ENCODE data around the gene MRPL43. TPM values are rescaled to one million over a fixed set of nuclear protein-coding genes. Genes with fewer than 3 reads are reported as not detected.
A peak's percentile ranks its signal among the peaks of the same experiment; 100 is the strongest.

Gene MRPL43
- total RNA-seq, 1 donor from 2014 or later, result 54.5 TPM

DNA sequence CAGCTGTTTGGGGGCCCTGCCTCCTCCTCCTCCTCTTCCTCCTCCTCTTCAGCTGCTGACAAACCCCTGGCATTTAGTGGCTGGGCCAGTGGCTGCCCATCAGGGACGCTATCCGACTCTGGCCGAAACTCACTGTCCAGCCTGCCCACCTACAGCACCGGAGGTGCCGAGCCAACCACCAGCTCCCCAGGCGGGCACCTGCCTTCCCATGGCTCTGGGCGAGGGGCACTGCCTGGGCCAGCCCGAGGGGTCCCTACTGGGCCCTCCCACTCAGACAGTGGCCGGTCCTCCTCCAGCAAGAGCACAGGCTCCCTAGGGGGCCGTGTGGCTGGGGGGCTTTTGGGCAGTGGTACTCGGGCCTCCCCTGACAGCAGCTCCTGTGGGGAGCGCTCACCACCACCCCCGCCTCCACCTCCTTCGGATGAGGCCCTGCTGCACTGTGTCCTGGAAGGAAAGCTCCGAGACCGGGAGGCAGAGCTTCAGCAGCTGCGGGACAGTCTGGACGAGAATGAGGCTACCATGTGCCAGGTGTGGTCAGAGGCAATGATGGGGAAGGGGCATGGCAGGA is 16.4 kb upstream of the MRPL43 start:
- H3K36me3 ChIP-seq, result peaks cover 50 to 52% of the 10 kb centered on the region in 2 donors
- no peaks in the 10 kb centered on the region for H3K9me3 ChIP-seq
- no peak for DNase-seq (ENCODE audit: low spot score in 2 of 2)
- peaks cover 16 to 22% of the 10 kb centered on the region in 2 donors for H3K4me1 ChIP-seq
- no peak overlapping the region for H3K4me3 ChIP-seq
- no peaks in the 10 kb centered on the region for H3K27me3 ChIP-seq
- intact Hi-C loops (cut with DNase I), result loop anchor here (10.0 kb wide), 1 partner anchor 1641 kb away; the partner anchor contains the start of gene TRIM8
- TF ChIP-seq, protein P1, sequence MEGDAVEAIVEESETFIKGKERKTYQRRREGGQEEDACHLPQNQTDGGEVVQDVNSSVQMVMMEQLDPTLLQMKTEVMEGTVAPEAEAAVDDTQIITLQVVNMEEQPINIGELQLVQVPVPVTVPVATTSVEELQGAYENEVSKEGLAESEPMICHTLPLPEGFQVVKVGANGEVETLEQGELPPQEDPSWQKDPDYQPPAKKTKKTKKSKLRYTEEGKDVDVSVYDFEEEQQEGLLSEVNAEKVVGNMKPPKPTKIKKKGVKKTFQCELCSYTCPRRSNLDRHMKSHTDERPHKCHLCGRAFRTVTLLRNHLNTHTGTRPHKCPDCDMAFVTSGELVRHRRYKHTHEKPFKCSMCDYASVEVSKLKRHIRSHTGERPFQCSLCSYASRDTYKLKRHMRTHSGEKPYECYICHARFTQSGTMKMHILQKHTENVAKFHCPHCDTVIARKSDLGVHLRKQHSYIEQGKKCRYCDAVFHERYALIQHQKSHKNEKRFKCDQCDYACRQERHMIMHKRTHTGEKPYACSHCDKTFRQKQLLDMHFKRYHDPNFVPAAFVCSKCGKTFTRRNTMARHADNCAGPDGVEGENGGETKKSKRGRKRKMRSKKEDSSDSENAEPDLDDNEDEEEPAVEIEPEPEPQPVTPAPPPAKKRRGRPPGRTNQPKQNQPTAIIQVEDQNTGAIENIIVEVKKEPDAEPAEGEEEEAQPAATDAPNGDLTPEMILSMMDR (IDR thresholded peaks at IDR 0.05), result no peak
- peak overlapping the region; percentile 99 to 100 for H3K27ac ChIP-seq

- DNase-seq (ENCODE audit: low spot score in 2 of 2), result no peak
- peak overlapping the region in 1 of 2 donors; percentile 79 for H3K4me3 ChIP-seq
Measured at GRCh38 chr10:101002456-101002855, 15.2 kb upstream of the MRPL43 start.

DNA sequence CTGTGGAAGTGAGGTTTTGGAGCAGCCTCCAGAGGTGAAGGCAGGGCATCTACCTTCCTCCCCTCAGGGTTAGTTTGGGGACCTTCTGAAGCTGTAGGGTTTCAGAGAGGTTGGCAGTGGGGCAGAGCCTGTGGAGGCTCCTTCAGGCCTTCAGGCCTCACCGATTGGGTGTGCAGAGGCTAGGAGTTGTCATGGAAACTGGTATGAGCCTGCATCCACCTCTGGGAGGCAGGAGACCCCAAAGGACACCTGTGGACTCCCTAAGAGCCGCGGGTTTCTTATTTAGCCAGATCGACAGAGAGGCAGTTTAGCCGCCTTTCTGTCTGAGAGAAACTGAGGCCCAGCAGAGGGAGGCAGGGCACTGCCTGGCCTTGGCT is 14.3 kb upstream of the MRPL43 start:
- Histone ChIP-seq H3K4me3 (peak overlapping the region; percentile 79 to 92), H3K9me3 (no peaks in the 10 kb centered on the region), H3K36me3 (peaks cover 42% of the 10 kb centered on the region in 2 donors), H3K4me1 (peaks cover 20 to 29% of the 10 kb centered on the region in 2 donors), H3K27me3 (no peaks in the 10 kb centered on the region), H3K27ac (peak overlapping the region; percentile 99 to 100)
- no peak for DNase-seq (ENCODE audit: low spot score in 2 of 2)
- TF ChIP-seq, protein P1 (IDR thresholded peaks at IDR 0.05), result no peak
- intact Hi-C loops (cut with DNase I), result loop anchor here (1.0 to 10.0 kb wide), 2 partner anchors 11 to 1643 kb away; partner anchors contain the start of gene TRIM8

More at GRCh38 chr10:101002456-101002855, 15.2 kb upstream of the MRPL43 start:
- Histone ChIP-seq H3K9me3 (no peaks in the 10 kb centered on the region), H3K27me3 (no peaks in the 10 kb centered on the region), H3K27ac (peak overlapping the region; percentile 99 to 100), H3K36me3 (peaks cover 50% of the 10 kb centered on the region in 2 donors), H3K4me1 (peaks cover 19 to 24% of the 10 kb centered on the region in 2 donors)
- intact Hi-C loops (cut with DNase I), result loop anchor here (10.0 kb wide), 1 partner anchor 1642 kb away; the partner anchor contains the start of gene TRIM8
- TF ChIP-seq, protein P1 (IDR thresholded peaks at IDR 0.05), result no peak

- TF ChIP-seq, protein P1 (IDR thresholded peaks at IDR 0.05), result no peak
- Histone ChIP-seq H3K36me3 (peaks cover 36% of the 10 kb centered on the region in 2 donors), H3K27ac (peak overlapping the region; percentile 99 to 100), H3K4me1 (peaks cover 23 to 34% of the 10 kb centered on the region in 2 donors), H3K27me3 (no peaks in the 10 kb centered on the region), H3K4me3 (peak overlapping the region; percentile 79 to 92), H3K9me3 (no peaks in the 10 kb centered on the region)
- intact Hi-C loops (cut with DNase I), result loop anchor here (1.0 to 10.0 kb wide), 2 partner anchors 11 to 1644 kb away; partner anchors contain the start of gene TRIM8
- peak; percentile 83 to 97 for DNase-seq (ENCODE audit: low spot score in 2 of 2)
Measured at GRCh38 chr10:101000915-101001658, 13.8 kb upstream of the MRPL43 start.

DNA sequence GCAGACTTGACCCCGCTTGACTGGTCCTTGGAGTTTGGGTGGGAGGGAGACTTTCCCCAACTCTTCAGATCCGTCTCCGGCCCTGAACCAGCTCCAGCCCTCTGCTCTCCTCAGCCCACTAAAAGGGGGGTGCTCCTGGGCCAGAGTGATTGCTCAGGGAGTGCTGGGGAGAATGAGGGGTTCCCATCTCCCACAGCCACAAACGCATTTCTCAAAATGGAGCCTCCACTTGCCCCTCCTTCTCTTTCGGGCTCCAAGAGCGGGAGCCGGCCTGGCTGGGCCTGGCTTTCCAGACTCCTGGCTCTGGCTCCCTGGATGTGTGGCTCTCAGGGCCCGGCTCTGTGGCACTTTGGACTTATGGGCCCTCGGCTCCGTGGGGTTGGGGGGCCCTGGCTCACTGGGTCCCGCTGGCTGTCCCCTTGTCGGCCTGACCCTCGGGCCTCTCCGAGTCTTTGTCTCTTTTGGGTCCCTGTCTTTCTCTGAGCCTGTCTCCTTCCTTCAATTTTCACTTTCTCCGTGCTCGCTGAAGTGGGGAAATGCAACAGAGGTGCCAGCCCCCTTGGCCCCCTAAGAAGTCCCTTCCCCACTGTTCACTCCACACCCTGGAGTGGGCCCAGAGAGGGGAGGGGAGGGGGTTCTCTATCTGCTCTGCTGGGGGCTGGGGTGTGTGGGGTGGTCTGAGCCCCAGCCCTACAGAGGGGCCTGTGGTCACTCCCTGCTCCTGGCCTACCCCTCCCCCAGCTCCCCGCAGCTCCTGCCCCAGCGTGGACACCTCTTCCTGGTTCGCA is 13.0 kb upstream of the MRPL43 start:
- intact Hi-C loops (cut with DNase I), result loop anchor here (10.0 kb wide), 1 partner anchor 1644 kb away; the partner anchor contains the start of gene TRIM8
- no peak for DNase-seq (ENCODE audit: low spot score in 2 of 2)
- Histone ChIP-seq H3K4me1 (peaks cover 23 to 34% of the 10 kb centered on the region in 2 donors), H3K27me3 (no peaks in the 10 kb centered on the region), H3K27ac (peak overlapping the region; percentile 99 to 100), H3K36me3 (peaks cover 28 to 29% of the 10 kb centered on the region in 2 donors), H3K9me3 (no peaks in the 10 kb centered on the region), H3K4me3 (peak overlapping the region; percentile 79 to 92)
- TF ChIP-seq, protein P1 (IDR thresholded peaks at IDR 0.05), result no peak

All from ascending aorta (tissue), 2 donors.